HG02973 (cell line): ENCODE measurements around the gene SSR1.

Experiments used
- ATAC-seq: cut with Tn5 transposase; IDR thresholded peaks from one replicate; pipeline ENCODE4 v1.9.1; 2021; ENCODE audit warnings: moderate library complexity; ENCODE audit not compliant: unreplicated experiment

Gene SSR1

GRCh38 chr6:7260291-7261031 is 52.5 kb downstream of the SSR1 start:
- ATAC-seq: no peak

- no peak for ATAC-seq
Observed at GRCh38 chr6:7258231-7258763, 54.7 kb downstream of the SSR1 start.

- ATAC-seq: no peak
Observed at GRCh38 chr6:7257521-7258230, 55.3 kb downstream of the SSR1 start.

- ATAC-seq: no peak
Observed at GRCh38 chr6:7256785-7257184, 56.2 kb downstream of the SSR1 start.

GRCh38 chr6:7255918-7256317 is 57.1 kb downstream of the SSR1 start:
- ATAC-seq: no peak

- ATAC-seq: no peak
Observed at GRCh38 chr6:7254980-7255835, 57.8 kb downstream of the SSR1 start.

GRCh38 chr6:7252390-7252789 is 60.6 kb downstream of the SSR1 start:
- ATAC-seq: no peak

- ATAC-seq: no peak
Observed at GRCh38 chr6:7251646-7252260, 61.2 kb downstream of the SSR1 start.

GRCh38 chr6:7250812-7251211 is 62.2 kb downstream of the SSR1 start:
- no peak for ATAC-seq

GRCh38 chr6:7249946-7250643 is 62.9 kb downstream of the SSR1 start:
- ATAC-seq: no peak

- no peak for ATAC-seq
Observed at GRCh38 chr6:7249391-7249790, 63.6 kb downstream of the SSR1 start.

GRCh38 chr6:7247828-7248227 is 65.2 kb downstream of the SSR1 start:
- ATAC-seq: no peak

GRCh38 chr6:7247179-7247456 is 65.9 kb downstream of the SSR1 start:
- ATAC-seq: no peak

- ATAC-seq: no peak
Observed at GRCh38 chr6:7246401-7247178, 66.4 kb downstream of the SSR1 start.

GRCh38 chr6:7245668-7246393 is 67.2 kb downstream of the SSR1 start:
- ATAC-seq: no peak

- no peak for ATAC-seq
Observed at GRCh38 chr6:7243179-7243981, 69.6 kb downstream of the SSR1 start.

- no peak for ATAC-seq
Observed at GRCh38 chr6:7242835-7243178, 70.2 kb downstream of the SSR1 start.
